Natural killer cell (primary cell): ENCODE data around the gene SH3BP5L. TPM values are rescaled to one million over a fixed set of nuclear protein-coding genes. Genes with fewer than 3 reads are reported as not detected.

Experiments used
- ATAC-seq, 3 donors: fragments of 150-1000 bp in 2 of 3; fragments of 200-7000 bp in 1 of 3; cut with Tn5 transposase; 1 replicate in 1 of 3; 2 replicates in 2 of 3; pipeline ENCODE4 v1.10.0; 2021; ENCODE audit warnings: mild to moderate bottlenecking in 2 of 3, moderate library complexity in 2 of 3
- DNase-seq, 2 donors: peaks; one replicate each; pipeline versions ENCODE4 v3.0.0 to v3.0.0-alpha.2; 2013 to 2021; ENCODE audit warnings: mixed read lengths in 1 of 2
- H3K27ac ChIP-seq: one replicate; pipeline ENCODE4 v1.5.1; 2013; ENCODE audit warnings: mild to moderate bottlenecking, low read length
- H3K27me3 ChIP-seq: one replicate; pipeline ENCODE4 v1.6.1; 2013; ENCODE audit warnings: low read length; ENCODE audit not compliant: control insufficient read depth, insufficient read depth
- H3K36me3 ChIP-seq: one replicate; pipeline ENCODE4 v1.6.1; 2013; ENCODE audit warnings: low read length; ENCODE audit not compliant: control insufficient read depth, insufficient read depth
- H3K4me1 ChIP-seq: one replicate; pipeline ENCODE4 v1.6.1; 2013; ENCODE audit warnings: low read length; ENCODE audit not compliant: control insufficient read depth, insufficient read depth
- H3K4me3 ChIP-seq: one replicate; pipeline ENCODE4 v1.5.1; 2013; ENCODE audit warnings: low read length
- H3K9me3 ChIP-seq: one replicate; pipeline ENCODE4 v1.6.1; 2013; ENCODE audit warnings: low read length; ENCODE audit not compliant: control insufficient read depth, insufficient read depth
- H3K27ac Mint-ChIP-seq, 2 donors: one replicate each; pipeline ENCODE4 v1.8.0; 2022; ENCODE audit warnings: mild to moderate bottlenecking in 2 of 2, mixed read lengths in 2 of 2, moderate library complexity in 1 of 2
- H3K27me3 Mint-ChIP-seq, 2 donors: one replicate each; pipeline ENCODE4 v1.8.0; 2022; ENCODE audit warnings: low read depth in 2 of 2, mixed read lengths in 2 of 2
- H3K36me3 Mint-ChIP-seq: one replicate; pipeline ENCODE4 v1.8.0; 2022; ENCODE audit warnings: mixed read lengths
- H3K4me1 Mint-ChIP-seq, 2 donors: one replicate each; pipeline ENCODE4 v1.8.0; 2022; ENCODE audit warnings: mixed read lengths in 2 of 2
- H3K4me3 Mint-ChIP-seq: one replicate; pipeline ENCODE4 v1.8.0; 2022; ENCODE audit warnings: mild to moderate bottlenecking, moderate library complexity, mixed read lengths
- H3K9me3 Mint-ChIP-seq, 2 donors: one replicate each; pipeline ENCODE4 v1.8.0; 2022; ENCODE audit warnings: mixed read lengths in 2 of 2
- WGBS: methylation state at CpG from one replicate; pipeline ENCODE4 v1.1.7; 2013; ENCODE audit warnings: missing lambda C conversion rate; ENCODE audit not compliant: insufficient coverage; 5-methylcytosine and 5-hydroxymethylcytosine counted together
- intact Hi-C: fragments of 100-400 bp; cut with micrococcal nuclease; formaldehyde crosslinking; loops from one replicate; pipeline ENCODE4 v1.14.2; 2022
- total RNA-seq, 4 donors: library from RNA; stranded (reverse); fragments of 120-200 nt in 1 of 4; gene quantifications; one replicate each; pipeline versions ENCODE4 v1.2.3 to v1.2.4, GENCODE V29; 2013 to 2022
- TF ChIP-seq, protein P1 (sequence below): fragments of 200-600 bp; IDR thresholded peaks from one replicate; pipeline ENCODE4 v1.8.0; 2022; ENCODE audit warnings: antibody characterized with exemption

SH3BP5L gene
- total RNA-seq, 3 donors from 2014 or later (not counting 1 experiment from before 2014, with no cell fraction given) = 19.0 to 27.5 (median 22.9) TPM

DNA sequence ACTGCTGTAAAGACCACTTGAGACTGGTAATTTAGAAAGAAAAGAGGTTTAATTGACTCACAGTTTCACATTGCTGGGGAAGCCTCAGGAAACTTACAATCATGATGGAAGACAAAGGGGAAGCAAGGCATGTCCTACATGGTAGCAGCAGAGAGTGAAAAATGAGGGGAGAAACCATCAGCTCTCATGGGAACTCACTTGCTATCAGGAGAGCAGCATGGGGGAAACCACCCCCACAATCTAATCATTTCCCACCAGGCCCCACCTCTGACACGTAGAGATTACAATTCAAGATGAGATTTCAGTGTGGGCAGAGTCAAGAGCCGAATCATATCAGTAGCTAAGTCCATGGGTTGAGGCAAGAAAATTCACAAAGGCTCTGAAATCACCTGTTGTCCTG, 46.4 kb downstream of the SH3BP5L start:
- Histone ChIP-seq H3K4me1 (no peaks in the 10 kb centered on the region), H3K27me3 (no peaks in the 10 kb centered on the region), H3K9me3 (peaks cover 7% of the 10 kb centered on the region), H3K36me3 (no peaks in the 10 kb centered on the region), H3K27ac (no peak overlapping the region), H3K4me3 (no peak overlapping the region)
- ATAC-seq (no peak), DNase-seq (no peak)
- intact Hi-C loops = no loop called here
- H3K27me3 Mint-ChIP-seq = peaks cover 7 to 9% of the 10 kb centered on the region in 2 donors
- no peaks in the 10 kb centered on the region for H3K36me3 Mint-ChIP-seq
- no peak overlapping the region for H3K27ac Mint-ChIP-seq
- TF ChIP-seq, protein P1, sequence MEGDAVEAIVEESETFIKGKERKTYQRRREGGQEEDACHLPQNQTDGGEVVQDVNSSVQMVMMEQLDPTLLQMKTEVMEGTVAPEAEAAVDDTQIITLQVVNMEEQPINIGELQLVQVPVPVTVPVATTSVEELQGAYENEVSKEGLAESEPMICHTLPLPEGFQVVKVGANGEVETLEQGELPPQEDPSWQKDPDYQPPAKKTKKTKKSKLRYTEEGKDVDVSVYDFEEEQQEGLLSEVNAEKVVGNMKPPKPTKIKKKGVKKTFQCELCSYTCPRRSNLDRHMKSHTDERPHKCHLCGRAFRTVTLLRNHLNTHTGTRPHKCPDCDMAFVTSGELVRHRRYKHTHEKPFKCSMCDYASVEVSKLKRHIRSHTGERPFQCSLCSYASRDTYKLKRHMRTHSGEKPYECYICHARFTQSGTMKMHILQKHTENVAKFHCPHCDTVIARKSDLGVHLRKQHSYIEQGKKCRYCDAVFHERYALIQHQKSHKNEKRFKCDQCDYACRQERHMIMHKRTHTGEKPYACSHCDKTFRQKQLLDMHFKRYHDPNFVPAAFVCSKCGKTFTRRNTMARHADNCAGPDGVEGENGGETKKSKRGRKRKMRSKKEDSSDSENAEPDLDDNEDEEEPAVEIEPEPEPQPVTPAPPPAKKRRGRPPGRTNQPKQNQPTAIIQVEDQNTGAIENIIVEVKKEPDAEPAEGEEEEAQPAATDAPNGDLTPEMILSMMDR = no peak
- H3K4me1 Mint-ChIP-seq = no peaks in the 10 kb centered on the region
- no peak overlapping the region for H3K4me3 Mint-ChIP-seq
- H3K9me3 Mint-ChIP-seq = peaks cover 7 to 11% of the 10 kb centered on the region in 2 donors
- WGBS = 81% methylated on average over 2 of the region's 2 CpGs

- Histone ChIP-seq H3K9me3 (peaks cover 7% of the 10 kb centered on the region), H3K36me3 (no peaks in the 10 kb centered on the region), H3K4me3 (no peak overlapping the region), H3K27ac (no peak overlapping the region), H3K27me3 (no peaks in the 10 kb centered on the region), H3K4me1 (no peaks in the 10 kb centered on the region)
- Mint-ChIP-seq H3K4me1 (no peaks in the 10 kb centered on the region), H3K27me3 (peaks cover 7 to 9% of the 10 kb centered on the region in 2 donors), H3K36me3 (no peaks in the 10 kb centered on the region), H3K9me3 (peaks cover 7 to 11% of the 10 kb centered on the region in 2 donors), H3K4me3 (no peak overlapping the region), H3K27ac (no peak overlapping the region)
- TF ChIP-seq, protein P1 = no peak
- no peak for ATAC-seq
- DNase-seq = no peak
- intact Hi-C loops = no loop called here
- WGBS = 95% methylated on average over 2 of the region's 2 CpGs
Observed at GRCh38 chr1:248778906-248779305, 46.8 kb downstream of the SH3BP5L start.

DNA sequence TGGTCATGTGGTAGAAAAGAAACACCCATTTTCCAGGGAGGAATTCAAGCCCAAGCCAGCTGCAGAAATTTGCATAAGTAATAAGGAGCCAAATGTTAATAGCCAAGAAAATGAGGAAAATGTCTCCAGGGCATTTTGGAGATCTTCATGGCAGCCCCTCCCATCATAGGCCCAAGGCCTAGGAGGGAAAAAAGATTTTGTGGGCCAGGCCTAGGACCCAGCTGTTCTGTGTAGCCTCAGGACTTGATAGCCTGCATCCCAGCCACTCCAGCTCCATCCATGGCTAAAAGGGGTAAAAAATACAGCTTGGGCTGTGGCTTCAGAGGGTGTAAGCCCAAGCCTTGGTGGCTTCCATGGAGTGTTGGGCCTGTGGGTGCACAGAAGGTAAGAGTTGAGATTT, 48.7 kb downstream of the SH3BP5L start:
- H3K9me3 Mint-ChIP-seq = peaks cover 7 to 11% of the 10 kb centered on the region in 2 donors
- intact Hi-C loops = no loop called here
- H3K27me3 Mint-ChIP-seq = peaks cover 9 to 12% of the 10 kb centered on the region in 2 donors
- H3K27ac ChIP-seq = no peak overlapping the region
- no peaks in the 10 kb centered on the region for H3K36me3 ChIP-seq
- H3K4me3 ChIP-seq = no peak overlapping the region
- ATAC-seq = no peak
- no peak overlapping the region for H3K4me3 Mint-ChIP-seq
- H3K4me1 ChIP-seq = no peaks in the 10 kb centered on the region
- no peaks in the 10 kb centered on the region for H3K36me3 Mint-ChIP-seq
- H3K9me3 ChIP-seq = peaks cover 7% of the 10 kb centered on the region
- no peak overlapping the region for H3K27ac Mint-ChIP-seq
- TF ChIP-seq, protein P1 = no peak
- no peaks in the 10 kb centered on the region for H3K27me3 ChIP-seq
- H3K4me1 Mint-ChIP-seq = no peaks in the 10 kb centered on the region
- DNase-seq = no peak

- Mint-ChIP-seq H3K4me3 (no peak overlapping the region), H3K27ac (no peak overlapping the region), H3K36me3 (no peaks in the 10 kb centered on the region), H3K27me3 (peaks cover 9 to 10% of the 10 kb centered on the region in 2 donors), H3K9me3 (peaks cover 5 to 9% of the 10 kb centered on the region in 2 donors), H3K4me1 (no peaks in the 10 kb centered on the region)
- intact Hi-C loops = no loop called here
- Histone ChIP-seq H3K27ac (no peak overlapping the region), H3K36me3 (no peaks in the 10 kb centered on the region), H3K9me3 (peaks cover 7% of the 10 kb centered on the region), H3K4me1 (no peaks in the 10 kb centered on the region), H3K27me3 (no peaks in the 10 kb centered on the region), H3K4me3 (no peak overlapping the region)
- 95% methylated on average over 3 of the region's 4 CpGs for WGBS
- TF ChIP-seq, protein P1 = no peak
- DNase-seq (no peak), ATAC-seq (no peak)
Observed at GRCh38 chr1:248775441-248775840, 50.3 kb downstream of the SH3BP5L start.
